ENCODE data around the gene STK26.

STK26 gene

GRCh38 chrX:132101206-132101605, 78.1 kb downstream of the STK26 start:
- DNase-seq: no peak

- no peak for DNase-seq
Observed at GRCh38 chrX:132101799-132102198, 78.7 kb downstream of the STK26 start.

- DNase-seq: no peak
Observed at GRCh38 chrX:132107291-132107690, 84.2 kb downstream of the STK26 start.

- no peak for DNase-seq
Observed at GRCh38 chrX:132114607-132115006, 91.5 kb downstream of the STK26 start.

- DNase-seq: no peak
Observed at GRCh38 chrX:132115792-132116191, 92.7 kb downstream of the STK26 start.

- DNase-seq: no peak
Observed at GRCh38 chrX:132118358-132118757, 95.3 kb downstream of the STK26 start.

GRCh38 chrX:132119283-132119682, 96.2 kb downstream of the STK26 start:
- DNase-seq: no peak

GRCh38 chrX:132119821-132120515, 96.9 kb downstream of the STK26 start:
- no peak for DNase-seq

- no peak for DNase-seq
Observed at GRCh38 chrX:132120913-132121312, 97.8 kb downstream of the STK26 start.

Measured in SHP77 (cell line).